H1 (cell line): ENCODE measurements around the gene LRG1. TPM values are rescaled to one million over a fixed set of nuclear protein-coding genes. Genes with fewer than 3 reads are reported as not detected.

ENCODE experiments used
- CTCF ChIA-PET: fragments of 300-600 bp; sonication (Branson Sonifier 250); formaldehyde crosslinking; loops from one replicate; lab custom pipeline; 2021; ENCODE audit not compliant: partially characterized antibody; lab: Charles Lee
- POLR2A ChIA-PET: fragments of 300-600 bp; sonication (Branson Sonifier 250); formaldehyde crosslinking; loops from one replicate; lab custom pipeline; 2021; ENCODE audit warnings: inconsistent platforms; ENCODE audit not compliant: partially characterized antibody; lab: Charles Lee
- DNase-seq, 2 experiments: peaks; one replicate each; pipeline versions ENCODE4 v3.0.0 to v3.0.0-alpha.2; 2010 to 2022; ENCODE audit warnings: low spot score in 2 of 2, low read depth in 1 of 2, mixed read lengths in 1 of 2
- FAIRE-seq: peaks from 2 replicates; lab custom pipeline; 2011; peaks lifted over from hg19 to GRCh38; lab: Jason Lieb, UNC
- H2AFZ ChIP-seq: 2 replicates; pipeline ENCODE4 v1.8.1; 2012; ENCODE audit warnings: low read length, inconsistent platforms
- H2AK5ac ChIP-seq: 2 replicates; pipeline ENCODE4 v1.6.1; 2013; ENCODE audit warnings: low read depth, low read length
- H2BK120ac ChIP-seq: replicated peaks from 2 replicates; pipeline ENCODE3; 2013; ENCODE audit warnings: low read depth, low read length, inconsistent platforms
- H2BK12ac ChIP-seq: 2 replicates; pipeline ENCODE4 v1.6.1; 2013; ENCODE audit warnings: low read depth, low read length
- H2BK15ac ChIP-seq: 2 replicates; pipeline ENCODE4 v1.6.1; 2013; ENCODE audit warnings: low read length
- H2BK20ac ChIP-seq: 2 replicates; pipeline ENCODE4 v1.6.1; 2013; ENCODE audit warnings: low read length
- H2BK5ac ChIP-seq: 2 replicates; pipeline ENCODE4 v1.6.1; 2013; ENCODE audit warnings: low read depth, low read length
- H3K14ac ChIP-seq: 2 replicates; pipeline ENCODE4 v1.6.1; 2013; ENCODE audit warnings: inconsistent platforms; ENCODE audit not compliant: insufficient read length
- H3K18ac ChIP-seq: 2 replicates; pipeline ENCODE4 v1.6.1; 2013; ENCODE audit warnings: low read length; ENCODE audit errors: extremely low read depth
- H3K23ac ChIP-seq: 2 replicates; pipeline ENCODE4 v1.6.1; 2013; ENCODE audit warnings: inconsistent platforms; ENCODE audit not compliant: insufficient read length
- H3K23me2 ChIP-seq: 2 replicates; pipeline ENCODE4 v1.6.1; 2013; ENCODE audit warnings: low read depth, low read length
- H3K27ac ChIP-seq: 2 replicates; pipeline ENCODE4 v1.6.1; 2011; ENCODE audit warnings: low read depth, low read length, inconsistent platforms
- H3K27me3 ChIP-seq, 4 experiments: replicated peaks in 1 of 4; 1 replicate in 1 of 4; 2 replicates in 3 of 4; pipeline versions ENCODE4 v1.6.1 to v1.8.1; 2011 to 2013; ENCODE audit warnings: low read length in 3 of 4, mild to moderate bottlenecking in 3 of 4, inconsistent platforms in 2 of 4, mixed read lengths in 2 of 4, moderate library complexity in 1 of 4; ENCODE audit not compliant: control insufficient read depth in 3 of 4, insufficient read depth in 3 of 4; ENCODE audit errors: extremely low read depth in 1 of 4
- H3K36me3 ChIP-seq, 4 experiments: 2 replicates each; pipeline versions ENCODE4 v1.6.1 to v1.8.1; 2011 to 2013; ENCODE audit warnings: mild to moderate bottlenecking in 4 of 4, low read length in 3 of 4, moderate library complexity in 2 of 4, control low read depth in 1 of 4, inconsistent platforms in 1 of 4; ENCODE audit not compliant: insufficient read depth in 4 of 4, control insufficient read depth in 2 of 4
- H3K4ac ChIP-seq: replicated peaks from 2 replicates; pipeline ENCODE3; 2013; ENCODE audit warnings: low read length, low read depth, mixed read lengths, inconsistent platforms; ENCODE audit not compliant: insufficient read length
- H3K4me1 ChIP-seq, 4 experiments: replicated peaks in 1 of 4; 1 replicate in 1 of 4; 2 replicates in 3 of 4; pipeline versions ENCODE4 v1.6.1 to v1.8.1; 2011 to 2013; ENCODE audit warnings: low read length in 3 of 4, inconsistent platforms in 2 of 4, mixed read lengths in 1 of 4; ENCODE audit not compliant: insufficient read depth in 4 of 4, control insufficient read depth in 3 of 4
- H3K4me2 ChIP-seq, 2 experiments: 2 replicates each; pipeline versions ENCODE4 v1.6.1 to v1.8.1; 2011 to 2013; ENCODE audit warnings: low read depth in 2 of 2, low read length in 2 of 2, control low read depth in 1 of 2, inconsistent platforms in 1 of 2, mild to moderate bottlenecking in 1 of 2; ENCODE audit not compliant: insufficient read depth in 1 of 2
- H3K4me3 ChIP-seq, 4 experiments: fragments of 200-600, 300-600 bp in 1 of 4; sonication (generic), shearing (Covaris generic), sonication (Bioruptor Twin) in 1 of 4; 2 replicates each; pipeline versions ENCODE4 v1.5.1 to v1.8.1; 2011 to 2016; ENCODE audit warnings: low read length in 4 of 4, low read depth in 3 of 4, control low read depth in 2 of 4, inconsistent platforms in 2 of 4, mild to moderate bottlenecking in 2 of 4, mixed read lengths in 1 of 4, moderate library complexity in 1 of 4; ENCODE audit not compliant: insufficient read depth in 2 of 4; ENCODE audit errors: extremely low read depth in 1 of 4
- H3K56ac ChIP-seq: replicated peaks from 2 replicates; pipeline ENCODE3; 2013; ENCODE audit warnings: low read depth, mild to moderate bottlenecking, mixed read lengths, low read length, inconsistent platforms; ENCODE audit not compliant: insufficient read length
- H3K79me1 ChIP-seq: 2 replicates; pipeline ENCODE4 v1.6.1; 2013; ENCODE audit warnings: low read depth, low read length, control low read depth
- H3K79me2 ChIP-seq, 2 experiments: 2 replicates each; pipeline versions ENCODE4 v1.6.1 to v1.8.1; 2012 to 2013; ENCODE audit warnings: low read length in 2 of 2, mild to moderate bottlenecking in 2 of 2, inconsistent platforms in 1 of 2; ENCODE audit not compliant: insufficient read depth in 2 of 2, control insufficient read depth in 1 of 2
- H3K9ac ChIP-seq, 4 experiments: replicated peaks in 1 of 4; 1 replicate in 1 of 4; 2 replicates in 3 of 4; pipeline versions ENCODE4 v1.6.1 to v1.8.1; 2011 to 2013; ENCODE audit warnings: low read depth in 3 of 4, low read length in 3 of 4, control low read depth in 2 of 4, mild to moderate bottlenecking in 2 of 4, moderate library complexity in 2 of 4, inconsistent platforms in 1 of 4; ENCODE audit errors: extremely low read depth in 1 of 4
- H3K9me3 ChIP-seq, 2 experiments: 2 replicates each; pipeline versions ENCODE4 v1.6.1 to v1.8.1; 2012 to 2013; ENCODE audit warnings: mild to moderate bottlenecking in 2 of 2, moderate library complexity in 2 of 2, control low read depth in 1 of 2, inconsistent platforms in 1 of 2, low read depth in 1 of 2, low read length in 1 of 2, mixed read lengths in 1 of 2; ENCODE audit not compliant: insufficient read depth in 2 of 2
- H4K20me1 ChIP-seq, 2 experiments: replicated peaks in 1 of 2; 2 replicates each; pipeline versions ENCODE3 to v1.8.1; 2011 to 2013; ENCODE audit warnings: inconsistent platforms in 2 of 2, low read length in 2 of 2, mild to moderate bottlenecking in 1 of 2; ENCODE audit not compliant: insufficient read depth in 2 of 2, control insufficient read depth in 1 of 2
- H4K5ac ChIP-seq: 2 replicates; pipeline ENCODE4 v1.6.1; 2013; ENCODE audit warnings: low read length, low read depth, mixed read lengths, inconsistent platforms; ENCODE audit not compliant: insufficient read length
- H4K8ac ChIP-seq: 2 replicates; pipeline ENCODE4 v1.8.0; 2013; ENCODE audit warnings: mild to moderate bottlenecking, moderate library complexity, low read length, inconsistent platforms; ENCODE audit not compliant: insufficient read depth; ENCODE audit errors: extremely low read depth
- H4K91ac ChIP-seq: replicated peaks from 2 replicates; pipeline ENCODE3; 2013; ENCODE audit warnings: low read length, mixed read lengths, inconsistent platforms; ENCODE audit not compliant: insufficient read length
- BRCA1 ChIP-seq: IDR thresholded peaks from 2 replicates; pipeline ENCODE4 v1.6.1; 2012; ENCODE audit warnings: low read depth, low read length, improper control_type of control experiment
- CBX8 ChIP-seq: fragments of 300-800, 300-1000 bp; sonication (generic); IDR thresholded peaks from 2 replicates; pipeline ENCODE4 v1.7.1; 2016; ENCODE audit warnings: low read depth, low read length, borderline replicate concordance
- CREB1 ChIP-seq: IDR thresholded peaks from 2 replicates; pipeline ENCODE4 v1.6.1; 2012; ENCODE audit warnings: inconsistent platforms
- JUND ChIP-seq: IDR thresholded peaks from 2 replicates; pipeline ENCODE4 v1.6.1; 2011; ENCODE audit warnings: mild to moderate bottlenecking, improper control_type of control experiment, low read length
- RAD21 ChIP-seq, 2 experiments: IDR thresholded peaks in 1 of 2; conservative IDR thresholded peaks in 1 of 2; 2 replicates each; pipeline ENCODE4 v1.6.1; 2011; ENCODE audit warnings: low read depth in 2 of 2, low read length in 2 of 2, improper control_type of control experiment in 1 of 2, inconsistent platforms in 1 of 2, mild to moderate bottlenecking in 1 of 2, moderate library complexity in 1 of 2
- TAF7 ChIP-seq: optimal IDR thresholded peaks from 2 replicates; pipeline ENCODE3; 2011; ENCODE audit warnings: low read depth, mild to moderate bottlenecking, inconsistent platforms, low read length, moderate library complexity, borderline replicate concordance
- TCF12 ChIP-seq: IDR thresholded peaks from 2 replicates; pipeline ENCODE4 v1.6.1; 2011; ENCODE audit warnings: low read depth, mild to moderate bottlenecking, low read length
- ZNF274 ChIP-seq: IDR thresholded peaks from 2 replicates; pipeline ENCODE4 v1.7.0; 2012; ENCODE audit warnings: low read length, borderline replicate concordance; ENCODE audit errors: extremely low read depth
- WGBS, 2 experiments: shearing (Covaris generic) in 1 of 2; methylation state at CpG; one replicate each; pipeline versions ENCODE4 v1.1.6 to v1.1.7; 2013 to 2015; ENCODE audit warnings: low lambda C conversion rate in 2 of 2, mixed read lengths in 2 of 2, inconsistent platforms in 1 of 2, low coverage in 1 of 2, missing lambda C conversion rate in 1 of 2; ENCODE audit not compliant: insufficient replicate concordance in 2 of 2, insufficient coverage in 1 of 2, insufficient read length in 1 of 2; ENCODE audit errors: extremely low coverage in 1 of 2, missing lambda C conversion rate in 1 of 2; 5-methylcytosine and 5-hydroxymethylcytosine counted together
- polyA plus RNA-seq, 7 experiments: library from polyadenylated mRNA; depleted of rRNA in 3 of 7; stranded (reverse) in 5 of 7; unstranded in 2 of 7; fragments of >200 nt in 5 of 7; fragments of 200-250 nt in 2 of 7; gene quantifications; 1 replicate in 5 of 7; 2 replicates in 1 of 7; 4 replicates in 1 of 7; pipeline versions ENCODE4 v1.2.1 to v1.2.3, GENCODE V29; 2011 to 2013; ENCODE audit warnings: missing spikeins in 2 of 7, mixed read lengths in 2 of 7
- total RNA-seq: library from RNA; stranded (reverse); fragmentation: NEBNext Ultra II Directional; extraction: Animal tissue kit (Norgen Biotek cat#: 25700); gene quantifications from 2 replicates; pipeline ENCODE4 v1.2.1, GENCODE V29; 2021
- TF ChIP-seq, protein P1 (sequence below): IDR thresholded peaks from 2 replicates; pipeline ENCODE4 v1.6.1; 2012; ENCODE audit warnings: inconsistent platforms
- TF ChIP-seq, protein P2 (sequence below), 3 experiments: IDR thresholded peaks; 1 replicate in 2 of 3; 2 replicates in 1 of 3; pipeline versions ENCODE4 v1.5.1 to v1.6.1; 2011; ENCODE audit warnings: low read length in 3 of 3, mild to moderate bottlenecking in 3 of 3, inconsistent platforms in 2 of 3, low read depth in 1 of 3, moderate library complexity in 1 of 3; ENCODE audit not compliant: insufficient read depth in 1 of 3; ENCODE audit errors: control extremely low read depth in 1 of 3

LRG1 gene
- total and polyA plus RNA-seq, 2 of the 8 experiments (the other 6 are each of a cell fraction or from before 2014, with no cell fraction given): 0.48 to 0.79 TPM

DNA sequence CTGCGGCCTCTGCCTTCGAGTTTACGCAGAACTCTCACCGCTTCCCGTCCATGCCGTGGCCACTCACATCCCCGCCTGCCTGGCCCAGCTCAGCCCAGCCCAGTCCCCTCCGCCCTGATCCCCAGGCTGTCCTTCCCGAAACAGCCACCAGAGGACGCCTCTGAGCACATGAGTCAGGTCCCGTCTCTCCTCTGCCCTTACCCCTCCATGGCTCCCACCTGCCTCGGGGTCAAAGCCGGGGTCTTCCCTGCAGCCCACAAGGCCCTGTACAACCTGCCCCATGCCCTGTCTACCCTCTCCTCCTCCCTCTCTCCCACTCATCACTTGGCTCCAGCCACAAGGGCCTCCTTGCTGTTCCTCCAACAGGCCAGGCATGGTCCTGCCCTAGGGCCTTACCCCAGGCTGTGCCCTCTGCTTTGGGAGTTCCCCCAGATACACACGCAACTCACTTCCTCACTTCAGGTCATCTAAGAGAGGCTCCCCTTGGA is 27.8 kb upstream of the LRG1 start:
- Histone ChIP-seq H3K9me3 (no peaks in the 10 kb centered on the region), H2BK20ac (no peak overlapping the region), H2AK5ac (no peak overlapping the region), H4K5ac (no peak overlapping the region), H3K4me2 (no peak overlapping the region), H3K56ac (no peak overlapping the region), H3K27me3 (no peaks in the 10 kb centered on the region), H2BK12ac (no peak overlapping the region), H3K36me3 (no peaks in the 10 kb centered on the region), H4K91ac (no peak overlapping the region), H3K79me2 (peaks cover 0 to 10% of the 10 kb centered on the region in 2 experiments; a peak in 1 of 4 replicates), H3K4me3 (no peak overlapping the region), H3K79me1 (peaks cover 7% of the 10 kb centered on the region), H3K23ac (no peak overlapping the region), H3K9ac (no peak overlapping the region), H2BK15ac (no peak overlapping the region), H3K4ac (no peak overlapping the region), H3K14ac (no peak overlapping the region), H3K27ac (no peak overlapping the region), H3K18ac (no peak overlapping the region), H2AFZ (no peak overlapping the region), H3K23me2 (no peaks in the 10 kb centered on the region), H4K20me1 (peaks cover 12 to 13% of the 10 kb centered on the region in 2 experiments), H4K8ac (no peak overlapping the region), H3K4me1 (peaks cover 0 to 2% (median 0%) of the 10 kb centered on the region in 4 experiments; a peak in 1 of 7 replicates), H2BK5ac (no peak overlapping the region), H2BK120ac (no peak overlapping the region)
- peak; percentile 66 to 99 for DNase-seq
- CTCF ChIA-PET: interaction anchor here (0.6 to 14.7 kb wide), 32 partner anchors 8 to 295 kb away, joined by 3 to 316 read pairs (median 6); partner anchors contain the start of genes PLIN5 and SEMA6B
- no peak for FAIRE-seq
- 61% methylated on average over 14 of the region's 14 CpGs; no CpG with 5 or more reads in 1 of the 2 experiments for WGBS, 2 experiments
- POLR2A ChIA-PET: interaction anchor here (1.1 to 1.3 kb wide), 3 partner anchors 28 to 72 kb away, joined by 3 read pairs; partner anchors contain the start of gene LRG1
- TF ChIP-seq JUND: peak; percentile 71; the same call in 1 of the 2 replicates
- TF ChIP-seq BRCA1: no peak
- TF ChIP-seq CREB1: no peak
- no peak for TF ChIP-seq ZNF274
- TF ChIP-seq, protein P1, sequence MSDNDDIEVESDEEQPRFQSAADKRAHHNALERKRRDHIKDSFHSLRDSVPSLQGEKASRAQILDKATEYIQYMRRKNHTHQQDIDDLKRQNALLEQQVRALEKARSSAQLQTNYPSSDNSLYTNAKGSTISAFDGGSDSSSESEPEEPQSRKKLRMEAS: peak; percentile 71
- no peak for TF ChIP-seq TCF12
- TF ChIP-seq, protein P2, sequence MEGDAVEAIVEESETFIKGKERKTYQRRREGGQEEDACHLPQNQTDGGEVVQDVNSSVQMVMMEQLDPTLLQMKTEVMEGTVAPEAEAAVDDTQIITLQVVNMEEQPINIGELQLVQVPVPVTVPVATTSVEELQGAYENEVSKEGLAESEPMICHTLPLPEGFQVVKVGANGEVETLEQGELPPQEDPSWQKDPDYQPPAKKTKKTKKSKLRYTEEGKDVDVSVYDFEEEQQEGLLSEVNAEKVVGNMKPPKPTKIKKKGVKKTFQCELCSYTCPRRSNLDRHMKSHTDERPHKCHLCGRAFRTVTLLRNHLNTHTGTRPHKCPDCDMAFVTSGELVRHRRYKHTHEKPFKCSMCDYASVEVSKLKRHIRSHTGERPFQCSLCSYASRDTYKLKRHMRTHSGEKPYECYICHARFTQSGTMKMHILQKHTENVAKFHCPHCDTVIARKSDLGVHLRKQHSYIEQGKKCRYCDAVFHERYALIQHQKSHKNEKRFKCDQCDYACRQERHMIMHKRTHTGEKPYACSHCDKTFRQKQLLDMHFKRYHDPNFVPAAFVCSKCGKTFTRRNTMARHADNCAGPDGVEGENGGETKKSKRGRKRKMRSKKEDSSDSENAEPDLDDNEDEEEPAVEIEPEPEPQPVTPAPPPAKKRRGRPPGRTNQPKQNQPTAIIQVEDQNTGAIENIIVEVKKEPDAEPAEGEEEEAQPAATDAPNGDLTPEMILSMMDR (IDR thresholded peaks at IDR 0.05; ENCODE audit: control extremely low read depth in 1 of 3, insufficient read depth in 1 of 3, low read depth in 1 of 3, low read length in 3 of 3): peak; percentile 91 to 100 (median 99)
- no peak for TF ChIP-seq TAF7
- no peak for TF ChIP-seq CBX8
- peak; percentile 59 to 69 for TF ChIP-seq RAD21 (IDR thresholded peaks at IDR 0.05 in 1 of 2, conservative IDR thresholded peaks at IDR 0.05 in 1 of 2; ENCODE audit: low read depth in 2 of 2, low read length in 2 of 2)
